Thoracic aorta (tissue), 2 donors: ENCODE measurements around the gene RNF157. TPM values are rescaled to one million over a fixed set of nuclear protein-coding genes. Genes with fewer than 3 reads are reported as not detected.
A peak's percentile ranks its signal among the peaks of the same experiment; 100 is the strongest.

Experiments
- ATAC-seq: fragments of 150-250 bp; one replicate; pipeline ENCODE4 v1.8.0; 2017; ENCODE audit warnings: low read depth; ENCODE audit not compliant: insufficient number of reproducible peaks, low FRiP score
- DNase-seq: peaks from one replicate; pipeline ENCODE4 v3.0.0-alpha.2; 2020; ENCODE audit warnings: low spot score
- H3K27ac ChIP-seq, 2 donors: fragments of 200-600 bp; sonication (generic); 1 replicate in 1 of 2; 2 replicates in 1 of 2; pipeline ENCODE4 v1.5.1; 2016; ENCODE audit warnings: mild to moderate bottlenecking in 2 of 2, moderate library complexity in 2 of 2
- H3K27me3 ChIP-seq: fragments of 200-600 bp; sonication (generic); replicated peaks from 2 replicates; pipeline ENCODE4 v1.6.0; 2016; ENCODE audit warnings: mild to moderate bottlenecking; ENCODE audit not compliant: insufficient read depth
- H3K36me3 ChIP-seq: fragments of 200-600 bp; sonication (generic); one replicate; pipeline ENCODE4 v1.5.1; 2016
- H3K4me1 ChIP-seq, 2 donors: fragments of 200-600 bp; sonication (generic); 1 replicate in 1 of 2; 2 replicates in 1 of 2; pipeline versions ENCODE4 v1.5.1 to v1.6.0; 2016; ENCODE audit warnings: low read depth in 2 of 2, mild to moderate bottlenecking in 1 of 2; ENCODE audit not compliant: control insufficient read depth in 1 of 2
- H3K4me3 ChIP-seq: fragments of 200-600 bp; sonication (generic); 2 replicates; pipeline ENCODE4 v1.5.1; 2016; ENCODE audit warnings: mild to moderate bottlenecking
- H3K9me3 ChIP-seq: fragments of 200-600 bp; sonication (generic); 2 replicates; pipeline ENCODE4 v1.5.1; 2016
- total RNA-seq, 2 donors: library from RNA; depleted of rRNA; stranded (reverse); fragments of >200 nt; gene quantifications; one replicate each; pipeline versions ENCODE4 v1.1.0 to v1.2.3, GENCODE V29; 2016
- TF ChIP-seq, protein P1 (sequence below): fragments of 200-600 bp; sonication (generic); IDR thresholded peaks from one replicate; pipeline ENCODE4 v1.5.1; 2019; ENCODE audit warnings: antibody characterized with exemption

RNF157 gene
- total RNA-seq, 2 donors from 2014 or later, result 0.41 to 1.9 TPM

DNA sequence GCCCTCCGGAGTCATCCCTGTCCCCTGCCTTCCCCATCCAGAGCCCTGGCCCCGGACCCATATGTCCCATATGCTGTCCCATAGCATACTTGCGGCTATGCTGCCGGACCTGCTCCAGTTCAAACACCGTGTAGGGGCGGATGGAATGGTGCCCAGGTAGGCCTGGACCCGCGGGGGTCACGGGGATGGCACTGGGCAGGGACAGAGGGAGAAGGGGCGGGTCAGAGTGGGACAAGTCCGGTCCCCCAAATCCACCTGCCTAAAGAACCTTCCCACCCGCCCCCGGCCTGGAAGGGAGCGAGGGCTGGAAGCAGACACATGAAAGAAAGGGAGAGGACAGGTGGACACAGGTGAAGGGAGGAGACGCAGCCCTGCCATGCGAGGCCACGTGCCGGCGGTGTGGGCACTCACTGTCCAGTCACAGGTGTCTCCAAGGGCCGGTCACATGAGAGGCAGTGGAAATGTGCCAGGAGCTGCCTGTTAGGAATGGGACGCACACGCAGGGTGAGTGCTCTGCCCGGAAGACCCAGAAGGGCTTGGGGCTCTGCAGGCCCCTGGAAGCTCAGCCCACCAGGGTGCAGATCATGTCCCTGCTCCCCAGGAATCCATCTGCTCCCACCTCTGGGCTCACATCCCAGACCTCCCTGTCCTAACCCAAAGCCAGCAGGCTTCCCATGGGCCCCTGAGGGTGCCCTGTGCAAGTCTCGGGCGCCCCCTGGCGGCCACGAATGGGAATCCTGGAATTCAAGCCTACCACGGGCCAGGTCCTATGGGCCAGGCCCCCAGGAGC is 38.9 kb upstream of the RNF157 start:
- H3K27me3 ChIP-seq, result no peaks in the 10 kb centered on the region

DNA sequence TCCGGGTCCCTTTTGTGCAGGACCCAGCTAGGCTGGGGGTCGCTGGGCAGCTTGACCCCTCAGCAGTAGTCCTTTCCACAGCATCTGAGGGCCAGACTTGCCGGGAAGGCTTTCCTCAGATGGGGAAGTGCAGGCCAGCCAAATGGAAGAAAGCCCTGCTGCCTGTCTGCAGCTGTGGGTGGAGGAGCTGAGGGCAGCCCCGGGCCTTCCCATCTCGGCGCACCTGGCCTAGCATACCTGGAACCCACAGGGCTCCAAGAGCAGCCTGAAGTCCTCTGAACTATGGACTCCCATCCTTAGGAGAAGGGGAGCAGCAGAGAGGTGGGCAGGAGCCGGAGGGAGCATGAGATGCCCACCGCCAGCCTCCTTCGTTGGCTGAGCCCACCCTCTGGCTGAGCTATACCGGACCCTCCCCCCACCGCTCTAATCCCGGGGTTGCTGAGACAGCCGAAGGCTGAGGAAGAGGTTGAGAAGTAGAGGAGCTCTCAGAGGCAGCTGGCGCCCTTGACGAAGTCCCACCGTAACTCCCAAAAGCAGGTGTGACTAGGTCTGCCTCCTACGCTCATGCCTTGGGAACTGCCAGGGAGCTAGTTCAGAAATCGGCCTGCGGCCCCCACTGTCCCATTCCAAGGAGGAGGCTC is 38.1 kb upstream of the RNF157 start:
- Histone ChIP-seq H3K4me1 (peaks cover 0 to 4% of the 10 kb centered on the region in 2 donors), H3K27me3 (no peaks in the 10 kb centered on the region), H3K27ac (no peak overlapping the region), H3K4me3 (no peak overlapping the region), H3K9me3 (no peaks in the 10 kb centered on the region), H3K36me3 (no peaks in the 10 kb centered on the region)
- no peak for ATAC-seq
- TF ChIP-seq, protein P1, sequence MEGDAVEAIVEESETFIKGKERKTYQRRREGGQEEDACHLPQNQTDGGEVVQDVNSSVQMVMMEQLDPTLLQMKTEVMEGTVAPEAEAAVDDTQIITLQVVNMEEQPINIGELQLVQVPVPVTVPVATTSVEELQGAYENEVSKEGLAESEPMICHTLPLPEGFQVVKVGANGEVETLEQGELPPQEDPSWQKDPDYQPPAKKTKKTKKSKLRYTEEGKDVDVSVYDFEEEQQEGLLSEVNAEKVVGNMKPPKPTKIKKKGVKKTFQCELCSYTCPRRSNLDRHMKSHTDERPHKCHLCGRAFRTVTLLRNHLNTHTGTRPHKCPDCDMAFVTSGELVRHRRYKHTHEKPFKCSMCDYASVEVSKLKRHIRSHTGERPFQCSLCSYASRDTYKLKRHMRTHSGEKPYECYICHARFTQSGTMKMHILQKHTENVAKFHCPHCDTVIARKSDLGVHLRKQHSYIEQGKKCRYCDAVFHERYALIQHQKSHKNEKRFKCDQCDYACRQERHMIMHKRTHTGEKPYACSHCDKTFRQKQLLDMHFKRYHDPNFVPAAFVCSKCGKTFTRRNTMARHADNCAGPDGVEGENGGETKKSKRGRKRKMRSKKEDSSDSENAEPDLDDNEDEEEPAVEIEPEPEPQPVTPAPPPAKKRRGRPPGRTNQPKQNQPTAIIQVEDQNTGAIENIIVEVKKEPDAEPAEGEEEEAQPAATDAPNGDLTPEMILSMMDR, result no peak
- DNase-seq, result no peak

More for the DNA sequence above, 38.9 kb upstream of the RNF157 start:
- H3K4me1 ChIP-seq, result peaks cover 0 to 4% of the 10 kb centered on the region in 2 donors
- no peak for ATAC-seq
- TF ChIP-seq, protein P1, result peak; percentile 99
- no peaks in the 10 kb centered on the region for H3K9me3 ChIP-seq
- no peak overlapping the region for H3K27ac ChIP-seq
- DNase-seq, result peak; percentile 52
- H3K4me3 ChIP-seq, result no peak overlapping the region
- H3K36me3 ChIP-seq, result no peaks in the 10 kb centered on the region

DNA sequence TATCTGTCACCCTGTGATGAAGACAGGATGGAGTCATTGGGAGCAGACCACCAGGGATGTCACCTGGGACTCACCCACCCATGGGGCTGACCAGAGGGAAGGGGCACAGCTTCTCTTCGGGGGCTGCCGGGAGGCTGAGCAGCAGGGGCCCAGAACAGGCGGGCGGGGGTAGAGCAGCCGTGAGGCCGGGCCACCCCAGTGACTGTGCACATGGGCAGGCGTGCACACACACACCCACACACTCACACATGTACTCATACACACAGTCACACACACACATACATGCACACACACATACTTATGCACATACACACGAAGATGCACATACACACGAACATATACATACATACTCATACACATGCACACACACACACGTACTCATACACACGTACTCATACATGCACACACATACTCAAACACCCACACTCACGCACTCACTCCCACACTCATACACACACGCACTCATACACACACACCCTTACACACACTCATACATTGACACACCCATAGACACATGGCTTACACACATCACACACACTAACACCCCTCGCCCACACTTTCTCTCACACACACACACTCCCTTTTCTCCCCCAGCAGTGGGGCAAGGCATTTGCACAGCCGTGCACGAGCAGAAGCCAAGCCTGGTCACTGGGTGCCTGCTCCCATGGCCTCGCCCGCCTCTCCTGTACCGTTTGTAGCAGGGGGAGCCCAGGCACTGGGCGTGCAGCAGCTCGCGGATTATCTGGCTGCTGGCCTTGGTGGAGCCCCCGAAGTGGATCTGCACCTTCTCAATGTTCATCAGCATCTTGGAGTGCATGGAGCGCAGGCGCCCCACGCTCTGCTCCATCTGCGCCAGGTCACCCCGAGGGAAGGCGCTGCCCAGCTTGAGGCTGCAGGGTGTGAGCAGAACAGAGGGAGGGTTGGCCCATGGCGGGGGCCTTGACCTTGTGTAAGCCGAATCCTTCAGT is 37.3 kb upstream of the RNF157 start:
- H3K4me3 ChIP-seq, result no peak overlapping the region
- peaks cover 0 to 4% of the 10 kb centered on the region in 2 donors for H3K4me1 ChIP-seq
- H3K36me3 ChIP-seq, result no peaks in the 10 kb centered on the region
- DNase-seq (no peak), ATAC-seq (no peak)
- no peaks in the 10 kb centered on the region for H3K27me3 ChIP-seq
- H3K27ac ChIP-seq, result no peak overlapping the region
- TF ChIP-seq, protein P1, result no peak
- no peaks in the 10 kb centered on the region for H3K9me3 ChIP-seq

DNA sequence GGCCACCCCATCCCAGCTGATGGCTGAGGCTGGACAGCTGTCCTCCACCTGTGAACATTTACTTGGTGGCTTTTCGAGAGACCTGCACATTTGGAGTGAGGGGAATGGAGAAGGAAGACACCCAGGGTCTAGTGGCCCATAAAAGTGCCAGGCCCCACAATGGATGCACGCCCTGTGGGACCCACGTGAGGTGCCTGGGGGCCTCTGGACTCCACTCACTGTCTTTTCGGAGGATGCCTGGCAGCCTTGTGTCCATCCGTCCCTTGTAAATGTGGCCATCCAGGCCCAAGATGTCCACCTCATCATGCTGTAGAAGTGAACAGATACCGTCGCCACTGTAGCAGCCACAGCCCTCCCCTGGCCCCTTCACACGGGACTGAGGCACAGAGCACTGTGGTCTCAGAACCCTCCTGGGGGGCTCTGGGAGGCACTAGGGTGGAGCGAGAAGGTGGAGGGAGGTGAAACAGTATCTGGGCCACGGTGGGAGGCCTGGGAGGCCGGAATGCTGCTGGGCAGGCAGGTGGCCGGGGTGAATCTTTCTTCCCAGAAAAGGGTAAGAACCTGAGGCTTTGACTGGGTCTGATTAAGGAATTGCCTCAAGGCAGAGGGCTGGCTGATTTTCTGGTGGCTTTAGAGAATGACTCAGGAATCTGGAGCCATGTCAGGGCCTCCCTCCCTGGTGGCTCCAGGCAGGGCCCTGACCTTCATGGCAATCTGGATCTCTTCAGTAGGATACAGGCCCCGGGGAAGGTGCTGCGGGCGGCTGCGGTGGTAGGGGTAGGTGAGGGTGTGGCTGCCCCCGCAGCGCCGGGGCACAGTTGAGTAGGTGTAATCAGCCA is 36.4 kb upstream of the RNF157 start:
- H3K27ac ChIP-seq, result no peak overlapping the region
- H3K36me3 ChIP-seq, result no peaks in the 10 kb centered on the region
- no peaks in the 10 kb centered on the region for H3K9me3 ChIP-seq
- H3K4me1 ChIP-seq, result peaks cover 9 to 12% of the 10 kb centered on the region in 2 donors
- no peak overlapping the region for H3K4me3 ChIP-seq
- ATAC-seq, result no peak
- TF ChIP-seq, protein P1, result no peak
- no peaks in the 10 kb centered on the region for H3K27me3 ChIP-seq
- DNase-seq, result no peak
